Upper lobe of left lung (tissue), 6 donors: Measurements from ENCODE around the gene MLLT1. TPM values are rescaled to one million over a fixed set of nuclear protein-coding genes. Genes with fewer than 3 reads are reported as not detected.
A peak's percentile ranks its signal among the peaks of the same experiment; 100 is the strongest.

Source experiments
- ATAC-seq, 2 donors: fragments of 200-7000 bp; cut with Tn5 transposase; one replicate each; pipeline ENCODE4 v1.9.1; 2022; ENCODE audit warnings: mild to moderate bottlenecking in 2 of 2, moderate library complexity in 2 of 2; ENCODE audit not compliant: low FRiP score in 2 of 2
- DNase-seq, 2 donors: peaks; one replicate each; pipeline ENCODE4 v3.0.0-alpha.2; 2019 to 2020
- H3K27ac ChIP-seq, 4 donors: fragments of 200-600 bp; sonication (generic); one replicate each; pipeline ENCODE4 v1.5.1; 2016 to 2019
- H3K27me3 ChIP-seq, 4 donors: fragments of 200-600 bp; sonication (generic); one replicate each; pipeline ENCODE4 v1.5.1; 2017 to 2019
- H3K36me3 ChIP-seq, 4 donors: fragments of 200-600 bp; sonication (generic); one replicate each; pipeline ENCODE4 v1.5.1; 2016 to 2019
- H3K4me1 ChIP-seq, 4 donors: fragments of 200-600 bp; sonication (generic); one replicate each; pipeline ENCODE4 v1.5.1; 2018 to 2019
- H3K4me3 ChIP-seq, 4 donors: fragments of 200-600 bp; sonication (generic); one replicate each; pipeline ENCODE4 v1.5.1; 2017 to 2019; ENCODE audit warnings: mild to moderate bottlenecking in 2 of 4, moderate library complexity in 1 of 4
- H3K9me3 ChIP-seq, 4 donors: fragments of 200-600 bp; sonication (generic); one replicate each; pipeline ENCODE4 v1.5.1; 2018 to 2019
- CTCF ChIP-seq, 6 experiments: fragments of 450-650 bp in 4 of 6; fragments of 200-600 bp in 2 of 6; sonication (generic) in 2 of 6; IDR thresholded peaks; one replicate each; pipeline ENCODE4 v1.5.1; 2016 to 2019; ENCODE audit warnings: antibody characterized with exemption in 6 of 6
- EP300 ChIP-seq, 4 donors: sonication (generic); formaldehyde crosslinking; IDR thresholded peaks; one replicate each; pipeline ENCODE4 v1.5.1; 2017; ENCODE audit warnings: antibody characterized with exemption in 4 of 4, control low read depth in 2 of 4
- POLR2A ChIP-seq, 4 donors: fragments of 450-650 bp; IDR thresholded peaks; one replicate each; pipeline ENCODE4 v1.5.1; 2016 to 2017; ENCODE audit warnings: antibody characterized with exemption in 4 of 4, mild to moderate bottlenecking in 2 of 4
- POLR2AphosphoS5 ChIP-seq, 2 donors: sonication (generic); formaldehyde crosslinking; IDR thresholded peaks; one replicate each; pipeline ENCODE4 v1.5.1; 2017; ENCODE audit warnings: antibody characterized with exemption in 2 of 2
- WGBS, 2 donors: methylation state at CpG; one replicate each; pipeline ENCODE4 v1.1.5; 2017 to 2018; 5-methylcytosine and 5-hydroxymethylcytosine counted together
- total RNA-seq, 6 donors: library from RNA; depleted of rRNA in 4 of 6; stranded (reverse); fragments of >200 nt in 4 of 6; gene quantifications; one replicate each; pipeline versions ENCODE4 v1.1.0 to v1.2.1, GENCODE V29; 2016 to 2021
- donor health status: DM: no; HTN: no; CAD: no; lungs with moderate emphysema.
- donor health status: DM: no; HTN: yes; CAD: no; lungs with severe emphysema.

MLLT1 gene, protein sequence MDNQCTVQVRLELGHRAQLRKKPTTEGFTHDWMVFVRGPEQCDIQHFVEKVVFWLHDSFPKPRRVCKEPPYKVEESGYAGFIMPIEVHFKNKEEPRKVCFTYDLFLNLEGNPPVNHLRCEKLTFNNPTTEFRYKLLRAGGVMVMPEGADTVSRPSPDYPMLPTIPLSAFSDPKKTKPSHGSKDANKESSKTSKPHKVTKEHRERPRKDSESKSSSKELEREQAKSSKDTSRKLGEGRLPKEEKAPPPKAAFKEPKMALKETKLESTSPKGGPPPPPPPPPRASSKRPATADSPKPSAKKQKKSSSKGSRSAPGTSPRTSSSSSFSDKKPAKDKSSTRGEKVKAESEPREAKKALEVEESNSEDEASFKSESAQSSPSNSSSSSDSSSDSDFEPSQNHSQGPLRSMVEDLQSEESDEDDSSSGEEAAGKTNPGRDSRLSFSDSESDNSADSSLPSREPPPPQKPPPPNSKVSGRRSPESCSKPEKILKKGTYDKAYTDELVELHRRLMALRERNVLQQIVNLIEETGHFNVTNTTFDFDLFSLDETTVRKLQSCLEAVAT
- 10 to 100 TPM; 22.1 to 98.9 (median 49.3) TPM for total RNA-seq

DNA sequence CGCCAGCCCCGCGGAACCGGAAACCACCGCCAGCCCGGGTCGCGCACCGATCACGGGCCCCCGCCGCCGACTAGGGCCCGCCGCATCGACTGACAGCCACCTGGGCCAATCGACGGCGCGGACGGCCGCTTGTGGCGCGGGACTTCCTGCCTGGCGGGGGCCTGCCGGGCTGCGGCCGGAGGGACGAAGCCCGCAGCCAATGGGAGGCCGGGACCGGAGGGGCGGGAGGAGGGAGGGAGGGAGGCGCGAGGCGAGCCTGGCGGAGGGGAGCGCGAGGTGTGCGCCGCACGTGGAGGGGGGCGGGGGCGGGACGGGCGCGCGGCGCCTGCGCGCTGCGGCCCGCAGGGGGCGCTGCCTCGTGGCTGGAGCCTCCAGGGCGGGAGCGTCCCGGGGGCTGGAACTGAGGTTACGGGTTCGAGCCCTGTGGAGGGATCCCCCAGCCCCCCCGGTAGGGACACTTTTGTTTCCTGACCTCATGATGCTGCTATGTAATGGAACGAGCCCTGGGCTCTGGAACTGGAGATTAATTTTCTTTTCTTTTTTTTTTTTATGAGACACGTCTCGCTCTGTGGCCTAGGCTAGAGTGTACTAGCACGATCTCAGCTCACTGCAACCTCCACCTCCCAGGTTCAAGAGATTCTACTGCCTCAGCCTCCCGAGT is at the start of gene MLLT1:
Gene MLLT1, minus strand, starts transcription at position 45 of the 661 bp plus-strand sequence. CDS start 191 bp downstream, outside the sequence.
- DNase-seq = peak; percentile 97 to 100
- Histone ChIP-seq H3K27me3 (no peaks in the 10 kb centered on the region), H3K4me1 (peaks cover 37 to 48% (median 40%) of the 10 kb centered on the region in 4 donors), H3K36me3 (no peaks in the 10 kb centered on the region), H3K9me3 (no peaks in the 10 kb centered on the region), H3K27ac (peak within 1 kb of the TSS; percentile 88 to 94 (median 92)), H3K4me3 (peak within 1 kb of the TSS; percentile 88 to 94 (median 92))
- 7 to 34% methylated on average over 8 to 36 of the region's 66 CpGs for WGBS, 2 donors
- ATAC-seq = peak; percentile 96 to 99
- TF ChIP-seq POLR2A (IDR thresholded peaks at IDR 0.05) (peak in 1 of 4 donors; percentile 61), EP300 (IDR thresholded peaks at IDR 0.05) (no peak), POLR2AphosphoS5 (IDR thresholded peaks at IDR 0.05) (peak; percentile 66), CTCF (IDR thresholded peaks at IDR 0.05) (peak; percentile 60 to 97 (median 72))

GRCh38 chr19:6326815-6327214 is 47.0 kb upstream of the MLLT1 start:
- H3K9me3 ChIP-seq = no peaks in the 10 kb centered on the region
- no peaks in the 10 kb centered on the region for H3K27me3 ChIP-seq
- H3K4me3 ChIP-seq = no peak overlapping the region
- H3K27ac ChIP-seq = no peak overlapping the region
- no peaks in the 10 kb centered on the region for H3K4me1 ChIP-seq
- WGBS, 2 donors = 75 to 84% methylated on average over 4 to 5 of the region's 5 CpGs
- no peaks in the 10 kb centered on the region for H3K36me3 ChIP-seq
- no peak for ATAC-seq
- no peak for DNase-seq
- TF ChIP-seq CTCF (IDR thresholded peaks at IDR 0.05) (no peak), POLR2AphosphoS5 (IDR thresholded peaks at IDR 0.05) (no peak), EP300 (IDR thresholded peaks at IDR 0.05) (no peak), POLR2A (IDR thresholded peaks at IDR 0.05) (no peak)

GRCh38 chr19:6325614-6326013 is 45.8 kb upstream of the MLLT1 start:
- TF ChIP-seq POLR2A (IDR thresholded peaks at IDR 0.05) (no peak), POLR2AphosphoS5 (IDR thresholded peaks at IDR 0.05) (no peak), CTCF (IDR thresholded peaks at IDR 0.05) (no peak), EP300 (IDR thresholded peaks at IDR 0.05) (no peak)
- ATAC-seq = no peak
- H3K36me3 ChIP-seq = no peaks in the 10 kb centered on the region
- DNase-seq = no peak
- H3K27me3 ChIP-seq = no peaks in the 10 kb centered on the region
- no peaks in the 10 kb centered on the region for H3K4me1 ChIP-seq
- H3K4me3 ChIP-seq = no peak overlapping the region
- 71 to 78% methylated on average over 4 of the region's 4 CpGs for WGBS, 2 donors
- no peak overlapping the region for H3K27ac ChIP-seq
- H3K9me3 ChIP-seq = no peaks in the 10 kb centered on the region

DNA sequence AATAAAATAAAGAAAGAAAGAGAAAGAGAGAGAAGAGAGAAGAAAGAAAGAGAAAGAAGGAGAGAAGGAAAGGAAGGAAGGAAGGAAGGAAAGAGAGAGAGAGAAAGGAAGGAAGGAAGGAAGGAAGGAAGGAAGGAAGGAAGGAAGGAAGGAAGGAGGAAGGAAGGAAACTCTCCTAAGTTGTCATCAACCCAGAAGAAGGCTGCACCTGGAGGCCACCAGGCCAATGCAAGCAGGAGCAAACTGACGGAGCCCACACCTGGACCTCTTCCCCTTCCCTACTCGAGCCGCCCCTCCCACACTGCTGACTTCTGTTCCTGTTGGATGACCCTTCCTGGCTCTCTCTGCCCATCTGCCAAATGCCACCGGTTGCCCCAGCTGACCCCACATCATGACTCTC is 45.0 kb upstream of the MLLT1 start:
- no peak overlapping the region for H3K27ac ChIP-seq
- WGBS, 2 donors = 59 to 62% methylated on average over 4 of the region's 4 CpGs
- H3K9me3 ChIP-seq = no peaks in the 10 kb centered on the region
- no peaks in the 10 kb centered on the region for H3K4me1 ChIP-seq
- no peak for TF ChIP-seq POLR2AphosphoS5 (IDR thresholded peaks at IDR 0.05)
- TF ChIP-seq EP300 (IDR thresholded peaks at IDR 0.05) = no peak
- TF ChIP-seq POLR2A (IDR thresholded peaks at IDR 0.05) = no peak
- no peak for TF ChIP-seq CTCF (IDR thresholded peaks at IDR 0.05)
- no peak for ATAC-seq
- no peak for DNase-seq
- H3K36me3 ChIP-seq = no peaks in the 10 kb centered on the region
- H3K27me3 ChIP-seq = no peaks in the 10 kb centered on the region
- no peak overlapping the region for H3K4me3 ChIP-seq
